NCI-H460 (cell line): ENCODE measurements around the gene FAM200C. TPM values are rescaled to one million over a fixed set of nuclear protein-coding genes. Genes with fewer than 3 reads are reported as not detected.
A peak's percentile ranks its signal among the peaks of the same experiment; 100 is the strongest.

Experiments
- DNase-seq: peaks from one replicate; pipeline ENCODE4 v3.0.0-alpha.2; 2016; ENCODE audit warnings: low read depth; ENCODE audit errors: extremely low read depth
- total RNA-seq: library from RNA; depleted of rRNA; stranded (reverse); fragments of >200 nt; shearing (Covaris generic); gene quantifications from 2 replicates; pipeline ENCODE4 v1.2.3, GENCODE V29; 2014

The FAM200C gene
- total RNA-seq, 1 experiment from 2014 or later, result 6.2 TPM

- peak; percentile 4 for DNase-seq
Measured at GRCh38 chr5:160369990-160370712, 29.7 kb downstream of the FAM200C start, which contains the start of gene C1QTNF2. TSS of gene C1QTNF2 (minus strand) at chr5:160370626. CDS start at chr5:160355011, 15,615 bp downstream.

GRCh38 chr5:160367885-160368284, 32.0 kb downstream of the FAM200C start:
- no peak for DNase-seq

GRCh38 chr5:160367261-160367660, 32.6 kb downstream of the FAM200C start:
- no peak for DNase-seq

GRCh38 chr5:160366230-160366629, 33.6 kb downstream of the FAM200C start:
- DNase-seq, result no peak

GRCh38 chr5:160363660-160364395, 36.0 kb downstream of the FAM200C start:
- no peak for DNase-seq

- no peak for DNase-seq
Measured at GRCh38 chr5:160363211-160363610, 36.6 kb downstream of the FAM200C start.

- no peak for DNase-seq
Measured at GRCh38 chr5:160361624-160362228, 38.1 kb downstream of the FAM200C start.

- DNase-seq, result no peak
Measured at GRCh38 chr5:160360310-160360709, 39.5 kb downstream of the FAM200C start.

- no peak for DNase-seq
Measured at GRCh38 chr5:160359816-160360215, 40.0 kb downstream of the FAM200C start.

GRCh38 chr5:160359242-160359641, 40.6 kb downstream of the FAM200C start:
- no peak for DNase-seq

GRCh38 chr5:160357861-160358411, 41.9 kb downstream of the FAM200C start:
- no peak for DNase-seq

- no peak for DNase-seq
Measured at GRCh38 chr5:160357394-160357793, 42.5 kb downstream of the FAM200C start.

- no peak for DNase-seq
Measured at GRCh38 chr5:160356550-160357347, 43.1 kb downstream of the FAM200C start.

- no peak for DNase-seq
Measured at GRCh38 chr5:160354666-160355065, 45.2 kb downstream of the FAM200C start.

- no peak for DNase-seq
Measured at GRCh38 chr5:160353379-160353778, 46.5 kb downstream of the FAM200C start.

- DNase-seq, result no peak
Measured at GRCh38 chr5:160352308-160352707, 47.5 kb downstream of the FAM200C start.

- DNase-seq, result no peak
Measured at GRCh38 chr5:160349935-160350303, 49.9 kb downstream of the FAM200C start.

- no peak for DNase-seq
Measured at GRCh38 chr5:160349249-160349934, 50.5 kb downstream of the FAM200C start.

GRCh38 chr5:160348080-160348479, 51.8 kb downstream of the FAM200C start:
- DNase-seq, result no peak

GRCh38 chr5:160347448-160347847, 52.4 kb downstream of the FAM200C start:
- DNase-seq, result no peak
